Activated T-cell treated with anti-CD3 and anti-CD28 coated beads, Interleukin-2, amount 50 U/mL, for 1 hour (primary cell): Measurements from ENCODE around the gene MRGPRX4.
"Not testable (repeated sequence)": the region's sequence is repeated elsewhere in the genome, so short reads cannot be mapped to it uniquely, and the experiment has no call there.

Source experiments
- DNase-seq: peaks from one replicate; pipeline ENCODE4 v3.0.0-alpha.2; 2020

MRGPRX4 gene

DNA sequence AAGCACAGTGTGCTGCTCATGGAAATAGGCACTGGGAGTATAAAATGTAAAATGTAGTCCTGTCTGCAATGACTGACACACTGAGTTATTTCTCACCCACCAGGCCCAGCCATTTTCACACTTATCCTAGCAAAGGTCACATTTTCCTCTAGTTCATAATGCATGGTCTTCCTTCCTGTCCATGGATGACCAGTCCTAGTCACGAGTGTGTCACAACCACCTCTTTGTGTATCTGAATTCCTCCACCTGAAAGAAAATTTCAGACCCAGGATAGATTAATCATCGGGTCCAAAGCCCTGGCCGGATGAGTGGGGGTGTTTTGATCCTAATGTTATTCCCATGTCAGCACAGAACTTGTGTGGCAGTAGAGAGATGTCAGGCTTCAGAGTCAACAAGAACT, at the start of gene MRGPRX4:
MRGPRX4 (plus strand) TSS at position 172 of the 400 bp plus-strand sequence. CDS start 420 bp downstream, outside the sequence.
- no peak for DNase-seq

DNA sequence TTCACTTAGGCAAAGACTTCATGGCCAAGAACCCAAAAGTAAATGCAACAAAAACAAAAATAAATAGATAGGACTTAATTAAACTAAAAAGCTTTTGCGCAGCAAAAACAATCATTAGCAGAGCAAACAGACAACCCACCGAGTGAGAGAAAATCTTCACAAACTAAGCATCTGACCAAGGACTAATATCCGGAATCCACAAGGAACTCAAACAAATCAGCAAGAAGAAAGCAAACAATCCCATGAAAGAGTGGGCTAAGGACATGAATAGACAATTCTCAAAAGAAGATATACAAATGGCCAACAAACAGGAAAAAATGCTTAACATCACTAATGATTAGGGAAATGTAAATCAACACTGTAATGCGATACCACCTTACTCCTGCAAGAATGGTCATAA, 41.5 kb upstream of the MRGPRX4 start:
- not testable (repeated sequence) for DNase-seq

DNA sequence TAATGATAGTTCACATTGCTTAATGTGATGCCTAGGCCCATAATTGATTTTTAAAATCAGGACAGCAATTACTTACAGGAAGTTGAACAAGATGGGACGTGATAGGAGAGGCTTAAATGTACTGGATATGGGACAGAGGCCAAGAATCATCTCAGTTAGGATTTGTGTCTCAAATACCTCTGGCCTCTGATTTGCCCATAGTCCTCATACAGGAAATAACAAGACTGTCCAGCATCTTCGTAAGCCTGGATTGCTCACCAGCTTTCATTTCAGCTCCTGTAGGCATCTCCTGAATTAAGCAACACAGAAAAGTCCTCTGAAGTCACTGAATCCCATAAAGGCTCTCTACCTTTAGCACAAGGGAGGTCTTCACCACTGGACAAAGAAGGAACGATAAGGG, 40.3 kb upstream of the MRGPRX4 start, which contains the start of gene MRGPRX3:
MRGPRX3 (plus strand) TSS at position 231 of the 400 bp plus-strand sequence. CDS start 4,632 bp downstream, outside the sequence.
- DNase-seq = no peak

DNA sequence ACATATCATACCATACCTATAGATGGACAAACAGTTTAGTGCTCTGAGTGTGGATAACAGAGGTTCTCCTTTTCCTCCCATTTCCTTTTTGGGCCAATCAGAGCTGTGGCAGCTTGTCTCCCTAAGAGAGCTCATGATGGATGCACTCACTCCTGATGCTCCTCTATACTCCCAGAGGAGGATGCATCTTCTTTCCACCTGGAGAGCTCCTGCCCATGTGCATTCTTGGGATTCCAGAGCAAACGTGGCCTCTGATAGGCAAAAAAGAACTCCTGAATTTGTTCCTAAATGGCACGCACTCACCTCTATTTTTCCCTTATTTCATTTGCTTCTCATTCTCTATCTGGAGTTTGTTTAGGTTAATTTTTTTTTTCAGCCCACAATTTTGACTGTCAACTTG, 37.3 kb upstream of the MRGPRX4 start:
- DNase-seq = no peak

DNA sequence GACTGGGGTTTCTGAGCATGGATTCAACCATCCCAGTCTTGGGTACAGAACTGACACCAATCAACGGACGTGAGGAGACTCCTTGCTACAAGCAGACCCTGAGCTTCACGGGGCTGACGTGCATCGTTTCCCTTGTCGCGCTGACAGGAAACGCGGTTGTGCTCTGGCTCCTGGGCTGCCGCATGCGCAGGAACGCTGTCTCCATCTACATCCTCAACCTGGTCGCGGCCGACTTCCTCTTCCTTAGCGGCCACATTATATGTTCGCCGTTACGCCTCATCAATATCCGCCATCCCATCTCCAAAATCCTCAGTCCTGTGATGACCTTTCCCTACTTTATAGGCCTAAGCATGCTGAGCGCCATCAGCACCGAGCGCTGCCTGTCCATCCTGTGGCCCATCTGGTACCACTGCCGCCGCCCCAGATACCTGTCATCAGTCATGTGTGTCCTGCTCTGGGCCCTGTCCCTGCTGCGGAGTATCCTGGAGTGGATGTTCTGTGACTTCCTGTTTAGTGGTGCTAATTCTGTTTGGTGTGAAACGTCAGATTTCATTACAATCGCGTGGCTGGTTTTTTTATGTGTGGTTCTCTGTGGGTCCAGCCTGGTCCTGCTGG, 35.3 kb upstream of the MRGPRX4 start:
- DNase-seq = no peak

DNA sequence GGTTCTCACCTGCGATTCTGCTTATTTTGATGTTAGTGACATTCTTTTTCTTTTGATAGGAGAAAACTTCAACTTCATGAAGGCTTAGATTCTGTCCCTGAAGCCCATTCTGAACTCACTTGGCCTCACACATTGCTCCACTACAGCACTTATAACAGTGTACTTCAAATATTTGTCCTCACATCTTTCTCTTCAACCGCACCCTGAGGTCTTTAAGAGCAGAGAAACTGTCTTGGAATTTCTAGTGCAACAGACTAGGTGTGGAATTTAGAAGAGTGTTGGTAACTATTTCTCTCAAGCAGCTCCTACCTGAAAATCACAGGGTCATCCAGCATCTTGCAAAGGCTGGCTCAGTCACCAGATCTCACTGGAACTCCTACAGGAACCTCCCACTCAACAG, 32.5 kb upstream of the MRGPRX4 start:
- DNase-seq = no peak

DNA sequence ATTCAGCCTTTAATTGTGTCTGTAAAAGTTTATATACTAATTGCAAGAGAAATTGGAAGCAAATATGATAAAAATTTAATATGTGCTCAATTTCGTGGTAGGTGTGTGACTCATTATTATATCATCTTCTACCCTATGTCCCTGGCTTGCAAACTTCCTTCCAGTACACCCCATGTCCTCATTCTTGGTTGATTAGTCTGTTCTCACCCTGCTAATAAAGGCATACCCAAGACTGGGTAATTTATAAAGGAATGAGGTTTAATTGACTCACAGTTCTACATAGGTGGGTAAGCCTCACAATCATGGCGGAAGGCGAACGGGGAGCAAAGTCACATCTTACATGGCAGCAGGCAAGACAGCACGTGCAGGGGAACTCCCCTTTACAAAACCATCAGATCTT, 28.4 kb upstream of the MRGPRX4 start:
- no peak for DNase-seq

DNA sequence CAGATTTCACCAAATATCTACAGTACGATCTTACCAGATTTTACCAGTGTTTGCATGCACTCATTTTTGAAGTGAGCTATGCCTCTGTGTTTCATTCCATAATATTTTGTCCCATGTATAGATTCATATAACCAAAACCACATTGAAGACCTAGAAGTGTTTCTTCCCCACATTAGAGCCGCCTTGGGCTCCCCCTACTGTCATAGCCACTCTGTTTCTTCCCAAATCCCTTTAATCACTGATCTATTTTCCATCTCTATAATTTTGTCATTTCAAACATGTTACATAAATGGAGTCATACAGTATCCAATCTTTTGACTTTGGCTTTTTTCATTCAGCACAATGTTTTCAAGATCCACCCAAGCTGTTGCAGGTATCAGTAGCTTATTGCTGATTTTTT, 27.6 kb upstream of the MRGPRX4 start:
- DNase-seq = no peak

DNA sequence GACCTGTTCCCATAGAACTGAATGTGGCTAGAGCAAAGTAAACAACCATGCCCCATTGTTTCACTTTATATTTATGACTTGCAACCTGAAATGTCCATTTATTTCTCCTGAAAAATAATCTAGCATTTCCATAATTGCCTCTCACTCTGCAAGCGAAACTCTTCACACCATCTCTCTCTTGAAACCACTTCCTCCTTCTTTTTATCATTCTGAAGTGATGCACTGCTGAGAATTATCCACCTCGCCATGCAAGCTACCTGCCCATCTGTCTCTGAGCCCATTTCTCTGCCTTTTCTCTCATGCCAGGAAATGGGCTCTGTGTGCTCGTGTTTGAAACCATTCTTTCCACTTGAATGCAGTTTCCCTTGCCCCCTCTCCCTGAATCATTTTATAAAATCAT, 26.8 kb upstream of the MRGPRX4 start:
- no peak for DNase-seq

DNA sequence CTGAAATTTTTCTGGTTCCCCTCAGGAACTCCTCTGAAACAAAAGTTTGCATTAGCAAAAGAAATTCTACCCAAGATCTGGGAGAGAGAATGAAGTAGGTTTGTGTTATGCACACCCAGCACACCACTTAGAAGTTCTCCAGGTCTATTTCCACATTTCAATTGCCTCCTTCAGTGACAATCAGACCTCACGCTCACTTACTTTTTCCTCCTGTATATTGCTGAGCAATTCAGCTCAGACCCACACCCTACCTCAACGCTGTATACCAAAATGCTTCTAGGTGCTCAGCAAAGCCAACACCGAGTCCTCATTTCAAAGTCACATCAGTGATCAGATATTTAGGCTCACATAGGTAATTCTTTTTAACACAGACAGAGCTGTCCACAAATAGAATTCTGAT, 21.1 kb upstream of the MRGPRX4 start:
- no peak for DNase-seq

DNA sequence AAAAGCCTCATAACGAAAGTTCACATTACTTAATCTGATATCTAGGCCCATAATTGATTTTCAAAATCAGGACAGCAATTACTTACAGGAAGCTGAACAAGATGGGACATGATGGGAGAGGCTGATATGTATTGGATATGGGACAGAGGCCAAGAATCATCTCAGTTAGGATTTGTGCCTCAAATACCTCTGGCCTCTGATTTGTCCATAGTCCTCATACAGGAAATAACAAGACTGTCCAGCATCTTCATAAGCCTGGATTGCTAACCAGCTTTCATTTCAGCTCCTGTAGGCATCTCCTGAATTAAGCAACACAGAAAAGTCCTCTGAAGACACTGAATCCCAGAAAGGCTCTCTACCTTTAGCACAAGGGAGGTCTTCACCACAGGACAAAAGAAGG, 4.3 kb upstream of the MRGPRX4 start:
- DNase-seq = no peak

DNA sequence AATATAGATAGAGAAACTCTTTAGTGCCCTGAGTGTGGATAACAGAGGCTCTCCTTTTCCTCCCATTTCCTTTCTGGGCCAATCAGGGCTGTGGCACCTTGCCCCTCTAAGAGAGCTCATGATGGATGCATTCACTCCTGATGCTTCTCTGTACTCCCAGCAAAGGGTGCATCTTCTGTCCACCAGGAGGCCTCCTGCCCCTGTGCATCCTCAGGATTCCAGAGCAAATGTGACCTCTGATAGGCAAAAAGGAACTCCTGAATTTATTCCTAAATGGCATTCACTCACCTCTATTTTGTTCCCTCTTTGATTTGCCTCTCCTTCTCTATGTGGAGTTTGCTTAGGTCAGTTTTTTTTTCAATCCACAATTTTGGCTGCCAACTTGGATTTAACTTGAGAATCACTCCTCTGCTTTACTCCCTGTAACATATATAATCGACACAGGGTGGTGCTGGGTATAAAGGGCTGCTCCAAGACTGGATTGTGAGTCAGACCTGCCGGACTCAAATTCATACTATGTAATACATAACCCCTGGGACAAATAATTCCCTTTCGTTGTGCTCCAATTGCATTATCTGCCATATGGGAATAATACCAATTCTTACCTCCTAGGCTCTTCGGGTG, 1.1 kb upstream of the MRGPRX4 start:
- DNase-seq = no peak

DNA sequence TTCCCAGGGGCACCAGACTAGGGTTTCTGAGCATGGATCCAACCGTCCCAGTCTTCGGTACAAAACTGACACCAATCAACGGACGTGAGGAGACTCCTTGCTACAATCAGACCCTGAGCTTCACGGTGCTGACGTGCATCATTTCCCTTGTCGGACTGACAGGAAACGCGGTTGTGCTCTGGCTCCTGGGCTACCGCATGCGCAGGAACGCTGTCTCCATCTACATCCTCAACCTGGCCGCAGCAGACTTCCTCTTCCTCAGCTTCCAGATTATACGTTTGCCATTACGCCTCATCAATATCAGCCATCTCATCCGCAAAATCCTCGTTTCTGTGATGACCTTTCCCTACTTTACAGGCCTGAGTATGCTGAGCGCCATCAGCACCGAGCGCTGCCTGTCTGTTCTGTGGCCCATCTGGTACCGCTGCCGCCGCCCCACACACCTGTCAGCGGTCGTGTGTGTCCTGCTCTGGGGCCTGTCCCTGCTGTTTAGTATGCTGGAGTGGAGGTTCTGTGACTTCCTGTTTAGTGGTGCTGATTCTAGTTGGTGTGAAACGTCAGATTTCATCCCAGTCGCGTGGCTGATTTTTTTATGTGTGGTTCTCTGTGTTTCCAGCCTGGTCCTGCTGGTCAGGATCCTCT, 709 bp downstream of the MRGPRX4 start:
- DNase-seq = no peak

DNA sequence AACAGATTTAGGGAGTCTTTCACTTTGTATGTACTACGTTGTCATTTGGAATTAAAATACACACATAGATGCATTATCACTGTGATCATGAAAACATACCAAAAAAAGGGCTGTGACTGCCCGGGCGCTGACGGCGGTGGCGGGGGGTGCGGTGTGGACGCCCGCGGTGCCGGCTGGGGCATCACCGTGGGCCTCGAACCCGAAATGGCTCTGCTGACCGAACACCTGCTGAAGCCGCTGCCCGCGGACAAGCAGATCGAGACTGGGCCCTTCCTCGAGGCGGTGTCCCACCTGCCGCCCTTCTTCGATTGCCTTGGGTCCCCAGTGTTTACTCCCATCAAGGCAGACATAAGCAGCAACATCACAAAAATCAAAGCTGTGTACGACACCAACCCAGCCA, 16.2 kb downstream of the MRGPRX4 start:
- no peak for DNase-seq

DNA sequence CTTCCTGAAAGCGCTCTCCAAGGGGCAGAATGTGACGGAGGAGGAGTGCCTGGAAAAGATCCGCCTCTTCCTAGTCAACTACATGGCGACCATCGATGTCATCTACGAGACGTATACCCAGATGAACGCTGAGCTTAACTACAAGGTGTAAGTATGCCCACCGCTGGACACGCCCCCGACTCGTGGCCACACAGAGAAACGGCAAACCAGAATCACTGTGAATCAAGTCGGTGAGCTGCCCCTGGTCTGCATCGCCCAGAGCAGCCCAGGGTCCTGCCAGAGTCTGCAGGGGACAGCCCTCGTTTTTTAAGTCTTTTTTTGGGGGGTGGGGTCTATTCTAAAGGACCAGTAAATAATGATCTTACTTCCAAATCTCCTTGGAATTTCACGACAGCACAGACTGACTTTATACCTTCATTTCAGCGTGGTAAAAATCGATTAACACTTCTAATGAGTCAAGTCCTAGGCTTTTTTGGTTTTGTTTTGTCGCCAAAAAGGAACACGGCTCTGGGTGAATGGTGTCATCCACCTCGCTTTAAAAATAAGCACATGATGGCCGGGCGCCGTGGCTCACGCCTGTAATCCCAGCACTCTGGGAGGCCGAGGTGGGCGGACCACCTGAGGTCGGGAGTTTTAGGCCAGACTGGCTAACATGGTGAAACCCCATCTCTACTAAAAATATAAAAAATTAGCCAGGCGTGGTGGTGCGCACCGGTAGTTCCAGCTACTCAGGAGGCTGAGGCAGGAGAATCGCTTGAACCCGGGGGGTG, 17.0 kb downstream of the MRGPRX4 start:
- not testable (repeated sequence) for DNase-seq

DNA sequence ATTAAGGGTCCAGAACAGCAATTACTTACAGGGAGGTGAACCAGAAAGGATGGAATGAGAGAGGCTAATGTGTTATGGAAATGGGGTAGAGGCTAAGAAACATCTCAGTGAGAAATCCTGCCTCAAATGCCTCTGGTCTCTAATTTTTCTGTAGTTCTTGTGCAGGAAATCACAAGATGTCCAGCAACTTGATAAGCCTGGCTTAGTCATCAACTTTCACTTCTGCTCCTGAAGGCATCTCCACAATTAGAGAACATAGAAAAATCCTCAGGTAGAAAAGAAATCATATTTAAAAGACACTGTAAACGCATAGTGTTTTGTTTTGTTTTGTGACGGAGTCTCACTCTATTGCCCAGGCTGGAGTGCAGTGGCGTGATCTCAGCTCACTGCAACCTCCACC, 18.7 kb downstream of the MRGPRX4 start:
- no peak for DNase-seq

DNA sequence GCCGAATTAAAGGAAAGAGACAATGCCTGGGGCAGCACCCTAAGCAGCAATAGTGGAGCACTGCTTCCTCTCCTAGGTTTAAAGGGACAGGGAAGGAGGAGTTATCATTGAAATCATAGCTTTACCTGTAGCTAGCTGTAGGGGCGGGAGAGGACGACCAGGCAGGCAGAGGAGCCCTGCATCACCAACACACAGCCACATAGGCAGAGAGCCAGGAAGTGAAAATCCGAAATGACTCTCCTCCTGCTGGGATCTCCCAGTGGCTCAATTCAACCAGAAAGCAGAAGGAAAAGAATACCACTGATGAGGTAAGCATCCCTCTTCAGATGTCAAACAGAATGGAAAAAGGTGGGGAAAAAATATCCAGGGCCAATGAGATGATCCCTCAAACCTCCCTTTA, 20.4 kb downstream of the MRGPRX4 start:
- no peak for DNase-seq

DNA sequence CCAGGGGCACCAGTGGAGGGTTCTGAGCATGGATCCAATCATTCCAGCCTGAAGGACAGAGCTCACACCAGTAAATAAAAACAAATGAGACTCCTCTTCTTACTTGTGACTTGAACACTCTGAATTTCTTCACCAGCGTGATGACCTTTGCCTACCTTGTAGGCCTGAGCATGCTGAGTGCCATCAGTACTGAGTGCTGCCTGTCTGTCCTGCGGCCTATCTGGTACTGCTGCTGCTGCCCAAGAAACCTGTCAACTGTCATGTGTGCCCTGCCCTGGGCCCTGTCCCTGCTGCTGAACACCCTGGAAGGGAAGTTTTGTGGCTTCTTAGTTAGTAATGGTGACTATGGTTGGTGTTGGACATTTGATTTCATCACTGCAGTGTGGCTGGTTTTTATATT, 23.9 kb downstream of the MRGPRX4 start:
- no peak for DNase-seq

DNA sequence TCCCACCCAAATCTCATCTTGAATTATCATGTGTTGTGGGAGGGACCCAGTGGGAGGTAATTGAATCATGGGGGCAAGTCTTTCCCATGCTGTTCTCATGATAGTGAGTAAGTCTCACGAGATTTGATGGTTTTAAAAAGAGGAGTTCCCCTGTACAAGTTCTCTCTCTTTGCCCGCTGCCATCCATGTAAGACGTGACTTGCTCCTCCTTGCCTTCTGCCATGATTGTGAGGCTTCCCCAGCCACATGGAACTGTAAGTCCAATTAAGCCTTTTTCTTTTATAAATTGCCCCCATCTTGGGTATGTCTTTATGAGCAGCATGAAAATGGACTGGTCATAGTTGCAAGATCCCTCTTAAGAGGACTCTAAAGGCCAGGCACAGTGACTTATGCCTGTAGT, 25.1 kb downstream of the MRGPRX4 start:
- not testable (repeated sequence) for DNase-seq

DNA sequence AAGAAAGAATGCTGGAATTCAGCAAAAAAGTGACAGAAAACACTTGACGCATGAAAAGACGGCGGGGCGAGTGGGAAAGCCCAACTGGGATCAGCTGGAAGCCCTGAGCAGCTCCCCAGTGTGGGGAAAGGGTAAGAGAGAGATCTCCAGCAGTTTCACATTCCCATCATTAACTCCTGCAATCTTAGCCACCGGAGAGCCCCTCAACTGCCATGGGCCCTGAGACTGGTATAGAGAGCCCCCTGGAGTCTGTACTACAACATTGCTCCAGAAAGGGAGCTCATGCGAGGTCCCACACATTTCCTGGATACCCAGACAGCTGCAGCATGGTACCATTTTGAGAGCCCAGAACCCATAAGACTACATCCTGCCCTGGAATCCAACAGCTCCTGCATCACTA, 31.1 kb downstream of the MRGPRX4 start:
- no peak for DNase-seq

DNA sequence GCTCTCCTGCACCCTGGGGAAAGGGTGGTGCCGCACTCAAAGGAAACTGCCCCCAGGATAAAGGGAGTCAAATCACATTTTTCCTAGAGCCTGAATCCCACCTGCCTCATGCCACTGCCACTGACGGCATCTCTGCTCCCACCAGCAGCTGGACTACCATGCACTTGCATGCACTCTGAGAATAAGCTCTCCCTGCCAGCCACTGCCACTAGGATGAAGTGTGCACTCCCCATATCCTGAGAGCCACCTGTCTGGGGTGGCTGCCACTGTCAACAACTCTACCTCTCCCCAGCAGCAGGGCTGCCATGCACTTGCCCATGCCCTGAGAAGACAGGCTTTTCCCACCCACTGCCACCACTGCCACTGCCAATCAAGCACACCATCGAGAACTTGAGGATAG, 31.6 kb downstream of the MRGPRX4 start:
- DNase-seq = no peak

DNA sequence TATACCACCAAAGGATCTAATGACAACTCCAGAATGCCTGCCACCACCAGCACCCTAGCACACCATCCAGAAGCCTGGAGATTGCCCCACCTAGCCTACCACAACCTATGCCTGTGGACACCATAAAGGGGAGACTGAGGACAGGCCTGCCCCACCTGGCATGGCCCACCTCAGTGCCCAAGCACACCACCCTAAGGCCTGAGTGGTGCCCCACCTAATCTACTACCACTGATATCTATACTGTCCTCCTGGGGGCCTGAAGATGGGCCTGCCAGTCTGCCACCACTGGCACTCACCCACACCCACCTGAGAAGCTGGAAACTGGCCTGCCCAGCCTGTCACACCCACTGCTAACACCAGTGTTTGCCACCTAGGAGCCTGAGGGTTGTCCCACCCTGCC, 32.1 kb downstream of the MRGPRX4 start:
- no peak for DNase-seq

DNA sequence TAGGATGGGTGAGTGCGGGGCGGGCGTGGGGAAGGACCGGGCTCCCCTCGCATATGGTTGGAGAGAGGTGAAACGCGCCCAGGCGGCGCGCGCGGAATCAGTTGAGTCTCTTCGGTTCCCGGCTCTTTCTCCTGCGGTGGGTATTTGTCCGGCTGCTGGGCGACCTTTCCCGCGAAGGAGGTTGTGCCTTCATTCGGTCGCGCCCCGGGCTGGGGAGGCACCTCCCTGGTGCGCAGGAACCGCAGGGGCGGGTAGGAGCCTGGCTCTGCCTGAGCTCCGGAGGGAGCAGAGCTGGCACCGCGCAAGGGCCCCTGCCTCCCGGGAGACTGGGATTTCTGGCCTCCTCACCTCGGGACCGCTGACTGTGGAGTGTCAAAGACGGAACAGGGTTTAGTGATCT, 36.4 kb downstream of the MRGPRX4 start:
- no peak for DNase-seq
